ENCODE measurements around the gene COL17A1.

GRCh38 chr10:104072786-104073185 lies 12.9 kb downstream of the COL17A1 start:
- TF ChIP-seq CTCF (IDR thresholded peaks at IDR 0.05): no peak
- TF ChIP-seq POLR2A (IDR thresholded peaks at IDR 0.05): no peak
